ENCODE measurements around the gene SELENOI.
"Not testable (repeated sequence)": the region's sequence is repeated elsewhere in the genome, so short reads cannot be mapped to it uniquely, and the experiment has no call there.

Gene SELENOI

GRCh38 chr2:26345545-26346453, at the start of gene SELENOI:
Gene SELENOI (plus strand): TSS chr2:26346143. CDS start chr2:26346233, 90 bp downstream.
- DNase-seq (ENCODE audit: low read depth), result peak; percentile 99

- DNase-seq (ENCODE audit: low read depth), result no peak
These were observed 48.9 kb upstream of the SELENOI start for GRCh38 chr2:26297061-26297460.

- DNase-seq (ENCODE audit: low read depth), result no peak
These were observed 47.7 kb upstream of the SELENOI start for GRCh38 chr2:26298286-26298637.

GRCh38 chr2:26298638-26299393, 47.1 kb upstream of the SELENOI start:
- no peak for DNase-seq (ENCODE audit: low read depth)

GRCh38 chr2:26299471-26300101, 46.4 kb upstream of the SELENOI start:
- peak; percentile 35 for DNase-seq (ENCODE audit: low read depth)

- no peak for DNase-seq (ENCODE audit: low read depth)
These were observed 45.6 kb upstream of the SELENOI start for GRCh38 chr2:26300234-26300925.

GRCh38 chr2:26302846-26303245, 43.1 kb upstream of the SELENOI start:
- no peak for DNase-seq (ENCODE audit: low read depth)

GRCh38 chr2:26305094-26305493, 40.8 kb upstream of the SELENOI start:
- not testable (repeated sequence) for DNase-seq (ENCODE audit: low read depth)

- no peak for DNase-seq (ENCODE audit: low read depth)
These were observed 40.4 kb upstream of the SELENOI start for GRCh38 chr2:26305540-26305939.

- no peak for DNase-seq (ENCODE audit: low read depth)
These were observed 36.0 kb upstream of the SELENOI start for GRCh38 chr2:26309921-26310320.

GRCh38 chr2:26312471-26312870, 33.5 kb upstream of the SELENOI start:
- no peak for DNase-seq (ENCODE audit: low read depth)

- no peak for DNase-seq (ENCODE audit: low read depth)
These were observed 32.5 kb upstream of the SELENOI start for GRCh38 chr2:26313446-26313845.

GRCh38 chr2:26314243-26314642, 31.7 kb upstream of the SELENOI start:
- no peak for DNase-seq (ENCODE audit: low read depth)

GRCh38 chr2:26316041-26316440, 29.9 kb upstream of the SELENOI start:
- no peak for DNase-seq (ENCODE audit: low read depth)

- DNase-seq (ENCODE audit: low read depth), result no peak
These were observed 29.1 kb upstream of the SELENOI start for GRCh38 chr2:26316845-26317244.

GRCh38 chr2:26317377-26318105, 28.4 kb upstream of the SELENOI start:
- no peak for DNase-seq (ENCODE audit: low read depth)

- DNase-seq (ENCODE audit: low read depth), result no peak
These were observed 27.0 kb upstream of the SELENOI start for GRCh38 chr2:26318950-26319349.

GRCh38 chr2:26324479-26324878, 21.5 kb upstream of the SELENOI start:
- not testable (repeated sequence) for DNase-seq (ENCODE audit: low read depth)

- DNase-seq (ENCODE audit: low read depth), result no peak
These were observed 21.0 kb upstream of the SELENOI start for GRCh38 chr2:26324903-26325302.

- no peak for DNase-seq (ENCODE audit: low read depth)
These were observed 20.1 kb upstream of the SELENOI start for GRCh38 chr2:26325851-26326250.

GRCh38 chr2:26326514-26326913, 19.4 kb upstream of the SELENOI start:
- DNase-seq (ENCODE audit: low read depth), result no peak
